OCI-LY7 (cell line): ENCODE measurements around the gene TADA2B. TPM values are rescaled to one million over a fixed set of nuclear protein-coding genes. Genes with fewer than 3 reads are reported as not detected.

Experiments
- BruUV-seq: library from RNA; stranded (reverse); fragments of 400-500 nt; replicated peaks from 2 replicates; lab custom pipeline; 2021; lab: Mats Ljungman, UMichigan
- CTCF ChIA-PET: fragments of 300-600 bp; sonication (Branson Sonifier 250); formaldehyde crosslinking; loops from one replicate; lab custom pipeline; 2022; ENCODE audit warnings: antibody characterized with exemption; ENCODE audit not compliant: unreplicated experiment; lab: Charles Lee
- POLR2A ChIA-PET: fragments of 300-600 bp; sonication (Branson Sonifier 250); formaldehyde crosslinking; loops from one replicate; lab custom pipeline; 2022; ENCODE audit warnings: antibody characterized with exemption; lab: Charles Lee
- DNase-seq: peaks from one replicate; pipeline ENCODE4 v3.0.0-alpha.2; 2015; ENCODE audit warnings: low spot score
- H2AFZ ChIP-seq: fragments of 200-600 bp; sonication (generic), shearing (Covaris generic); 2 replicates; pipeline ENCODE4 v1.6.1; 2014; ENCODE audit warnings: mild to moderate bottlenecking, antibody characterized with exemption, low read length, moderate library complexity
- H3K27ac ChIP-seq: fragments of 200-600 bp; sonication (generic); 2 replicates; pipeline ENCODE4 v1.5.1; 2014; ENCODE audit warnings: mixed run types, low read depth, mild to moderate bottlenecking, moderate library complexity, low read length, inconsistent platforms; ENCODE audit not compliant: poor library complexity, severe bottlenecking
- H3K36me3 ChIP-seq: fragments of 200-600 bp; sonication (generic); 2 replicates; pipeline ENCODE4 v1.6.1; 2014; ENCODE audit warnings: mild to moderate bottlenecking, antibody characterized with exemption, low read length, moderate library complexity, mixed read lengths; ENCODE audit not compliant: insufficient read depth
- H3K4me1 ChIP-seq: fragments of 200-600 bp; sonication (generic); 2 replicates; pipeline ENCODE4 v1.5.1; 2014; ENCODE audit warnings: mild to moderate bottlenecking, low read length; ENCODE audit not compliant: insufficient read depth, poor library complexity, severe bottlenecking
- H3K4me2 ChIP-seq: fragments of 200-600 bp; sonication (generic); 2 replicates; pipeline ENCODE4 v1.6.1; 2014; ENCODE audit warnings: mild to moderate bottlenecking, low read length
- H3K4me3 ChIP-seq: fragments of 200-600 bp; sonication (generic); 2 replicates; pipeline ENCODE4 v1.5.1; 2014; ENCODE audit warnings: mild to moderate bottlenecking, low read depth, low read length; ENCODE audit not compliant: poor library complexity, severe bottlenecking
- H3K79me2 ChIP-seq: fragments of 200-600 bp; sonication (generic); 2 replicates; pipeline ENCODE4 v1.6.1; 2016; ENCODE audit warnings: low read depth, mild to moderate bottlenecking, low read length, moderate library complexity, mixed read lengths; ENCODE audit not compliant: insufficient read depth
- H3K9me2 ChIP-seq: fragments of 200-600 bp; sonication (generic); 2 replicates; pipeline ENCODE4 v1.6.1; 2016; ENCODE audit warnings: mild to moderate bottlenecking, low read length, mixed read lengths; ENCODE audit not compliant: insufficient read depth
- H3K9me3 ChIP-seq: fragments of 200-600 bp; sonication (generic); 2 replicates; pipeline ENCODE4 v1.6.1; 2014; ENCODE audit warnings: mild to moderate bottlenecking, mixed run types, low read length, mixed read lengths
- H4K20me1 ChIP-seq: fragments of 200-600 bp; sonication (generic); 2 replicates; pipeline ENCODE4 v1.6.1; 2014; ENCODE audit warnings: mild to moderate bottlenecking, antibody characterized with exemption, low read length, moderate library complexity, mixed read lengths; ENCODE audit not compliant: insufficient read depth
- CTCF ChIP-seq: fragments of 200-600 bp; sonication (generic); conservative IDR thresholded peaks from 2 replicates; pipeline ENCODE4 v1.5.1; 2014; ENCODE audit warnings: mild to moderate bottlenecking, antibody characterized with exemption, low read length, moderate library complexity, mixed read lengths
- EZH2phosphoT487 ChIP-seq: fragments of 200-600 bp; sonication (generic); IDR thresholded peaks from 2 replicates; pipeline ENCODE4 v1.6.1; 2018; ENCODE audit warnings: low read depth, borderline replicate concordance, mild to moderate bottlenecking, mixed run types, antibody characterized with exemption, low read length, moderate library complexity, mixed read lengths
- intact Hi-C: fragments of 100-400 bp; cut with micrococcal nuclease; formaldehyde crosslinking; loops from one replicate; pipeline ENCODE4 v1.10.0; 2022; ENCODE audit not compliant: unreplicated experiment
- total RNA-seq, 2 experiments: library from RNA; depleted of rRNA in 1 of 2; stranded (reverse); fragments of >200 nt in 1 of 2; shearing (Covaris generic) in 1 of 2; gene quantifications; 2 replicates each; pipeline ENCODE4 v1.2.3, GENCODE V29; 2014 to 2022

The TADA2B gene
- total RNA-seq, 2 experiments from 2014 or later, result 9.9 to 20.2 TPM

DNA sequence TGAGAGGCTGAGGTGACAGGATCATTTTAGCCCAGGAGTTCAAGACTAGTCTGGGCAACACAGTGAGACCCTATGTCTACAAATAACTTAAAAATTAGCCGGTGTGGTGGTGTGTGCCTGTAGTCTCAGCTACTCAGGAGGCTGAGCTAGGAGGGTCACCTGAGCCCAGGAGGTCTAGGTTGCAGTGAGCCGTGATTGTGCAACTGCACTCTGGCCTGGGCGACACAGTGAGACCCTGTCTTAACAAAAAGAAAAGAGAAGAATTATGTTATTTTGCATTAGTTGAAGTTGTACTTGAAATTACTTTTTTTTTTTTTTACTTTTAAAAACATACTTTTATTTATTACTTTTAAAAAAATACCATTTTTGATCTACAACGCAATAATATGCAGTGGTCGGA is 21.8 kb upstream of the TADA2B start:
- H3K9me3 ChIP-seq, result no peaks in the 10 kb centered on the region
- H3K36me3 ChIP-seq, result peaks cover 31% of the 10 kb centered on the region; the same call in 1 of the 2 replicates
- ChIA-PET POLR2A (interaction anchor here (0.8 kb wide), 1 partner anchor 78 kb away, joined by 3 read pairs; no protein-coding TSS in a partner anchor), CTCF (no interaction called here)
- no peak overlapping the region for H3K4me2 ChIP-seq
- H3K4me3 ChIP-seq, result no peak overlapping the region
- TF ChIP-seq CTCF, result no peak
- no peak for TF ChIP-seq EZH2phosphoT487
- no peak for DNase-seq
- intact Hi-C loops, result no loop called here
- H3K79me2 ChIP-seq, result no peaks in the 10 kb centered on the region
- BruUV-seq, result no TSS peak
- no peaks in the 10 kb centered on the region for H3K9me2 ChIP-seq
- no peak overlapping the region for H2AFZ ChIP-seq
- H3K27ac ChIP-seq, result no peak overlapping the region
- no peaks in the 10 kb centered on the region for H4K20me1 ChIP-seq
- no peaks in the 10 kb centered on the region for H3K4me1 ChIP-seq

DNA sequence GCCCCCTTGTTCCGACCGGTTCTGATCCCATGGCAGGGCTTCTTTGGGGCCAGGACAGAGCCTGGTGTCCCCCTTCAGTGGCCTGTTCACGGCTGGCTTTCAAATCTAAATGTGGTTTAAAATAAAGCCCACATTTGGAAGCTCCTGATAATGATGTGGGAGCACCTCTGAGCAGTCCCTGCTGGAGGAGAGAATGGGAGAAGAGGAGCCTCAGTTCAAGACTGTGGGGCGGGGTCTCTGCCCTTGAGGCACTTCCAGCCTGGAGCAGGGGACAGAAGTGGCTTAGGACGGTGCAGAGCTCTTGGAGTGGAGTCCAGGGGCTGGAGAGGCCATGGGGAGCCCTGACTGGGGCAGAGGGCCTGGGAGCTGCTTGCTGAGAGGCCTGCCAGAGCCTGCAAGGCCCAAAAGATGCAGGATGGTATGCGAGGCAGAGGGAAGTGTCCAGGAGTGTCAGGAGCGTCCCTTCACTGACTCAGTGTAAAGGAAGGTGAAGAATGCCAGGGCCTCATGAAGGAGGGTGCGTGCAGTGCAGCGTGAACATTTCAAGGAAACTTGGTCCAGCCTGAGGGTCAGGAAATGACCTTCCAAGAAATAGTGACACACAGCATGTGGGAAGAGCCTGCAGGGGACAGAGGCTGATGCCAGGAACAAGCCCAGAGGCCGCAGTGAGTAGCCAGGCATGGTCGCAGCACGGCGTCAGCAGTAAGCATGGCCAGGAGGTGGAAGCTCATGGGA is 21.1 kb upstream of the TADA2B start:
- CTCF ChIA-PET, result no interaction called here
- Histone ChIP-seq H3K4me3 (no peak overlapping the region), H3K79me2 (no peaks in the 10 kb centered on the region), H3K36me3 (peaks cover 28% of the 10 kb centered on the region), H4K20me1 (no peaks in the 10 kb centered on the region), H3K27ac (no peak overlapping the region), H3K4me1 (no peaks in the 10 kb centered on the region), H3K9me3 (no peaks in the 10 kb centered on the region), H2AFZ (no peak overlapping the region), H3K9me2 (no peaks in the 10 kb centered on the region), H3K4me2 (no peak overlapping the region)
- no peak for DNase-seq
- POLR2A ChIA-PET, result no interaction called here
- BruUV-seq, result no TSS peak
- intact Hi-C loops, result loop anchor here (1.0 kb wide), 1 partner anchor 43 kb away; no protein-coding TSS in a partner anchor
- TF ChIP-seq EZH2phosphoT487 (no peak), CTCF (no peak)

DNA sequence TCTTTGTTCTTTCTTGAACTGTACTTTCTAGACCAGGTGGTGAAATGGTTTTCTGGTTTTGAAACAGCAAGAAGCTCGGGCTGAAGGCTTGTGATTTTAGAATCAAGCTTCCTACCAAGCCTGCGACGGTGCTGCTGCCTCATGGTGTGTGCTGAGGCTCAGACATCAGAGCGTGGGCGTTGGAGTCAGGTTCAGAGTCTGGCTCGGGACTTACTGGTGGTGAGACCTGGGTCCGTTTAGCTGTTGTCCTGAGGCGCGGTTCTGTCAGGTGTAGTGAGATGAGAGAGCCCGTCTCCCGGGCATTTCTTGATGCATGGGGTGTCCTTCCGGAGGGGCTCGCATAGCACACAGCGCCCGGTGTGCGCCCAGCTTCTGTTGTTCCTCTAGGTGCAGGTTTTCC is 19.7 kb upstream of the TADA2B start:
- Histone ChIP-seq H4K20me1 (no peaks in the 10 kb centered on the region), H3K9me2 (no peaks in the 10 kb centered on the region), H3K4me3 (no peak overlapping the region), H3K9me3 (no peaks in the 10 kb centered on the region), H3K79me2 (no peaks in the 10 kb centered on the region), H2AFZ (no peak overlapping the region), H3K27ac (no peak overlapping the region), H3K36me3 (peaks cover 27% of the 10 kb centered on the region), H3K4me1 (no peaks in the 10 kb centered on the region), H3K4me2 (no peak overlapping the region)
- DNase-seq, result no peak
- POLR2A ChIA-PET, result no interaction called here
- TF ChIP-seq EZH2phosphoT487 (no peak), CTCF (no peak)
- no TSS peak for BruUV-seq
- intact Hi-C loops, result no loop called here
- CTCF ChIA-PET, result no interaction called here
